ENCODE results near the gene LIPM. TPM values are rescaled to one million over a fixed set of nuclear protein-coding genes. Genes with fewer than 3 reads are reported as not detected.
"Not testable (repeated sequence)": the region's sequence is repeated elsewhere in the genome, so short reads cannot be mapped to it uniquely, and the experiment has no call there.

The LIPM gene
- total RNA-seq, 4 donors from 2014 or later: 16.7 to 34.9 (median 29.4) TPM

DNA sequence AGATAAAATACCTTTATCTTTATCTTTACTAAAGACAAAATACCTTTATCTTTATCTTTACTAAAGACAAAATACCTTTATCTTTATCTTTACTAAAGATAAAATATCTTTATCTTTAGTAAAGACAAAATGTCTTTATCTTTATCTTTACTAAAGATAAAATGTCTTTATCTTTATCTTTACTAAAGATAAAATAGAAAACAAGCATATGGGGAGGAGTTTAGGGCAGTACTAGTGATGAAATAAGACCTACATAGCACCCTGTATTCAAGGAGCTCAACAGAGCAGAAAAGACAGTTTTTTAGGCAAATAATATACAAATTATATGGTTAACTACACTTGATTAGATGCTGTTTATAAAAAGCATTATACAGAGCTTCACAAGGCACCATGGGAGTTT is 29.8 kb downstream of the LIPM start:
- Histone ChIP-seq H3K4me1 (peaks cover 20% of the 10 kb centered on the region), H3K27me3 (no peaks in the 10 kb centered on the region), H3K27ac (no peak overlapping the region), H3K4me3 (no peak overlapping the region), H3K36me3 (no peaks in the 10 kb centered on the region), H3K9me3 (no peaks in the 10 kb centered on the region)
- no peak for DNase-seq (ENCODE audit: low spot score in 2 of 2)
- TF ChIP-seq EP300 (IDR thresholded peaks at IDR 0.05): no peak
- no peak for TF ChIP-seq POLR2AphosphoS5 (IDR thresholded peaks at IDR 0.05)
- no peak for TF ChIP-seq POLR2A (IDR thresholded peaks at IDR 0.05)
- TF ChIP-seq CTCF (IDR thresholded peaks at IDR 0.05): no peak

DNA sequence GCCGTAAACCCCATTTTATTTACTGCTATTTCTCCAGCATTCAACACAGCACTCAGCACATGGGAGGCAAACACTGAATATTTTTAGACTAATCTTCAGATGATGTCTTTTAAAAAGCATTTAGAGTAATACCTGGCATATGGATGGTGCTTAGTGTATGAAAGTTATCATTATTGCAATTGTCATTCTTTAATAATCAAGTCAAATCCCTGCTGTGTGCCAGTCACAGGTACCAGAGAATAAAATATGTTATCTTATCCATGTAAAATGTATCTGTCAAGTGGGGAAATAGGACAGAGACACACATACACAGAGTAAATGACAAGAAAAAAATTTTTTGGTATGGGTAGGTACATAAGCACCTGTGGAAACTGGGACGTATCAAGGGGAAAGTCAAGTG is 30.6 kb downstream of the LIPM start:
- 92% methylated on average over 2 of the region's 2 CpGs for WGBS
- Histone ChIP-seq H3K4me3 (no peak overlapping the region), H3K4me1 (peaks cover 28% of the 10 kb centered on the region), H3K36me3 (no peaks in the 10 kb centered on the region), H3K27me3 (no peaks in the 10 kb centered on the region), H3K9me3 (no peaks in the 10 kb centered on the region), H3K27ac (no peak overlapping the region)
- no peak for TF ChIP-seq EP300 (IDR thresholded peaks at IDR 0.05)
- TF ChIP-seq POLR2A (IDR thresholded peaks at IDR 0.05): no peak
- no peak for TF ChIP-seq POLR2AphosphoS5 (IDR thresholded peaks at IDR 0.05)
- TF ChIP-seq CTCF (IDR thresholded peaks at IDR 0.05): no peak
- DNase-seq (ENCODE audit: low spot score in 2 of 2): no peak

DNA sequence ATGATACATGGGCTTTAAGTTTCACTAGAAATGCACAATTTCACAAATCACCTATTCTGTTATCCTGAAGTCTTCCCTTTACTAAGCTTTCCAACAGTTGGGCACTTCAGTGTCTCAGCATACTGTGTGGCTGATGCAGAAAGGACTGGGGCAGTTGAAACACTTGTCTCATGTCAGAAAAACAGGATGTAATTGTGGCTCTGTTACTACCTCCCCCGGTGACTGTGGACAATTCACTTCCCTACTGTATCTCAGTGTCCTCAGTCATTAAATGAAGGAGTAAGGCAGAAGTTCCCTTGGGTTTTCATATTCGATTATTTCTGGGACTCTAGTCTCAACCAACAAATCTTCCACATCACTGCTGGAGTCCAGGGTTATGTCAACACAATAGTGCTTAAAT is 31.2 kb downstream of the LIPM start:
- Histone ChIP-seq H3K9me3 (no peaks in the 10 kb centered on the region), H3K27ac (no peak overlapping the region), H3K4me3 (no peak overlapping the region), H3K36me3 (no peaks in the 10 kb centered on the region), H3K27me3 (no peaks in the 10 kb centered on the region), H3K4me1 (peaks cover 29% of the 10 kb centered on the region)
- 74% methylated on average over 2 of the region's 2 CpGs for WGBS
- DNase-seq (ENCODE audit: low spot score in 2 of 2): no peak
- no peak for TF ChIP-seq POLR2AphosphoS5 (IDR thresholded peaks at IDR 0.05)

GRCh38 chr10:88835096-88835909 is 32.8 kb downstream of the LIPM start:
- peaks cover 29% of the 10 kb centered on the region for H3K4me1 ChIP-seq
- no peaks in the 10 kb centered on the region for H3K36me3 ChIP-seq
- no peak overlapping the region for H3K27ac ChIP-seq
- H3K9me3 ChIP-seq: no peaks in the 10 kb centered on the region
- no peaks in the 10 kb centered on the region for H3K27me3 ChIP-seq
- DNase-seq (ENCODE audit: low spot score in 2 of 2): peak; percentile 86 to 90
- WGBS: 17% methylated on average over 10 of the region's 10 CpGs
- no peak overlapping the region for H3K4me3 ChIP-seq
- no peak for TF ChIP-seq POLR2AphosphoS5 (IDR thresholded peaks at IDR 0.05)
- TF ChIP-seq CTCF (IDR thresholded peaks at IDR 0.05): peak; percentile 77 to 94
- TF ChIP-seq EP300 (IDR thresholded peaks at IDR 0.05): no peak
- TF ChIP-seq POLR2A (IDR thresholded peaks at IDR 0.05): no peak

- no peak for TF ChIP-seq POLR2AphosphoS5 (IDR thresholded peaks at IDR 0.05)
- no peak for TF ChIP-seq CTCF (IDR thresholded peaks at IDR 0.05)
- TF ChIP-seq POLR2A (IDR thresholded peaks at IDR 0.05): no peak
- no peak for TF ChIP-seq EP300 (IDR thresholded peaks at IDR 0.05)
- H3K4me1 ChIP-seq: peaks cover 33% of the 10 kb centered on the region
- WGBS: 16% methylated on average over 2 of the region's 2 CpGs
- H3K36me3 ChIP-seq: no peaks in the 10 kb centered on the region
- no peak overlapping the region for H3K4me3 ChIP-seq
- H3K9me3 ChIP-seq: no peaks in the 10 kb centered on the region
- DNase-seq (ENCODE audit: low spot score in 2 of 2): no peak
- no peak overlapping the region for H3K27ac ChIP-seq
- no peaks in the 10 kb centered on the region for H3K27me3 ChIP-seq
Measured at GRCh38 chr10:88835910-88836221, 33.3 kb downstream of the LIPM start.

GRCh38 chr10:88837632-88838031 is 35.1 kb downstream of the LIPM start:
- not testable (repeated sequence) for DNase-seq (ENCODE audit: low spot score in 2 of 2); H3K36me3 ChIP-seq; H3K4me3 ChIP-seq; H3K9me3 ChIP-seq; H3K27me3 ChIP-seq
- Histone ChIP-seq H3K4me1 (peaks cover 36% of the 10 kb centered on the region), H3K27ac (peak overlapping the region; percentile 17)

Measured in suprapubic skin (tissue), 4 donors.